ENCODE results near the gene PIK3IP1. TPM values are rescaled to one million over a fixed set of nuclear protein-coding genes. Genes with fewer than 3 reads are reported as not detected.
"Not testable (repeated sequence)": the region's sequence is repeated elsewhere in the genome, so short reads cannot be mapped to it uniquely, and the experiment has no call there.

The PIK3IP1 gene
- total RNA-seq, 1 donor from 2014 or later = 20.3 TPM

DNA sequence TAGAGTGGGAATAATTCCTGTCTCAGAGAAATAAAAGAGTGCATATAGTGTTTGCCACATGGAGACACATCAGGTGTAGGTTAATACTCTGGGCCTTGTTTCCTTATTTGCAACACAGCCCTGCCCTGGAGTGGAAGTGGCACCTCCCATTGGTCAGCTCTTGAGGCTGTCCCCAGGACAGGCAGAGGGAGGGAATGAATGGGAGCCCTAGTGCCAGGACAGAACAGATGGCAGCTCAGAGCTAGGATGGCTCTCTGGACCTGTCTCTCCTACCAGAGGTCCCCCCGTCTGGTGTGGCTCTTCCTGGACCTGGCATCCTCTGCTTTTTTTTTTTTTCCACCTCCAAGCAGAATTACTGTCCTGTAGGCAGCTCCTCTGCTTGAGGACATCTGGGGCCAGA lies 44.6 kb downstream of the PIK3IP1 start:
- Mint-ChIP-seq H3K36me3 (ENCODE audit: low read depth) (peaks cover 5% of the 10 kb centered on the region), H3K4me3 (no peak overlapping the region), H3K27me3 (no peaks in the 10 kb centered on the region), H3K4me1 (peaks cover 6% of the 10 kb centered on the region), H3K9me3 (no peaks in the 10 kb centered on the region), H3K27ac (no peak overlapping the region)
- intact Hi-C loops (cut with micrococcal nuclease) = no loop called here
- ChIA-PET POLR2A (interaction anchor here (0.6 to 1.6 kb wide), 2 partner anchors 43 to 70 kb away, joined by 4 to 6 read pairs; no protein-coding TSS in a partner anchor), CTCF (interaction anchor here (0.6 kb wide), 1 partner anchor 18 kb away, joined by 3 read pairs; no protein-coding TSS in a partner anchor)
- DNase-seq = no peak
- TF ChIP-seq, protein P1, sequence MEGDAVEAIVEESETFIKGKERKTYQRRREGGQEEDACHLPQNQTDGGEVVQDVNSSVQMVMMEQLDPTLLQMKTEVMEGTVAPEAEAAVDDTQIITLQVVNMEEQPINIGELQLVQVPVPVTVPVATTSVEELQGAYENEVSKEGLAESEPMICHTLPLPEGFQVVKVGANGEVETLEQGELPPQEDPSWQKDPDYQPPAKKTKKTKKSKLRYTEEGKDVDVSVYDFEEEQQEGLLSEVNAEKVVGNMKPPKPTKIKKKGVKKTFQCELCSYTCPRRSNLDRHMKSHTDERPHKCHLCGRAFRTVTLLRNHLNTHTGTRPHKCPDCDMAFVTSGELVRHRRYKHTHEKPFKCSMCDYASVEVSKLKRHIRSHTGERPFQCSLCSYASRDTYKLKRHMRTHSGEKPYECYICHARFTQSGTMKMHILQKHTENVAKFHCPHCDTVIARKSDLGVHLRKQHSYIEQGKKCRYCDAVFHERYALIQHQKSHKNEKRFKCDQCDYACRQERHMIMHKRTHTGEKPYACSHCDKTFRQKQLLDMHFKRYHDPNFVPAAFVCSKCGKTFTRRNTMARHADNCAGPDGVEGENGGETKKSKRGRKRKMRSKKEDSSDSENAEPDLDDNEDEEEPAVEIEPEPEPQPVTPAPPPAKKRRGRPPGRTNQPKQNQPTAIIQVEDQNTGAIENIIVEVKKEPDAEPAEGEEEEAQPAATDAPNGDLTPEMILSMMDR (IDR thresholded peaks at IDR 0.05) = no peak
- ATAC-seq (ENCODE audit: low read depth) = no peak

DNA sequence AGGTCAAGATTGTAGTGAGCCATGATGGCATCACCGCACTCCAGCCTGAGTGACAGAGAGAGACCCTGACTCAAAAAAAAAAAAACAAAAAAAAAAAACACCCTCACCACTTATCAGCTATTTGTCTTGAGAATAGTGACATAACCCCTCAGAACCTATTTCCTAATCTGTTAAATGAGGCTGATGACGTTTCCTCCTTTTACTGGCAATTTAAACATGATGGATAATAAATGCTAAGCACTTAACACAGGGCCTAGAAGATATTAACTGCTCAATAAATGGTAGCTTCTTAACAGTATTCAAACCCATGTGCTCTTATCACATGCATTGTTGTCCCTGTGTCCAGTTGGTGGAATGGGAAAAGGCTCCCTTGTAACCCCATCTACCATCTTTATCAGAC lies 45.6 kb downstream of the PIK3IP1 start:
- no peaks in the 10 kb centered on the region for H3K27me3 Mint-ChIP-seq
- H3K9me3 Mint-ChIP-seq = no peaks in the 10 kb centered on the region
- no peak overlapping the region for H3K4me3 Mint-ChIP-seq
- TF ChIP-seq, protein P1 (IDR thresholded peaks at IDR 0.05) = no peak
- ATAC-seq (ENCODE audit: low read depth) (no peak), DNase-seq (no peak)
- H3K27ac Mint-ChIP-seq = no peak overlapping the region
- POLR2A ChIA-PET = interaction anchor here (0.7 kb wide), 1 partner anchor 617 kb away, joined by 4 read pairs; no protein-coding TSS in a partner anchor
- peaks cover 11% of the 10 kb centered on the region for H3K36me3 Mint-ChIP-seq (ENCODE audit: low read depth)
- peaks cover 6% of the 10 kb centered on the region for H3K4me1 Mint-ChIP-seq
- CTCF ChIA-PET = no interaction called here
- intact Hi-C loops (cut with micrococcal nuclease) = no loop called here

DNA sequence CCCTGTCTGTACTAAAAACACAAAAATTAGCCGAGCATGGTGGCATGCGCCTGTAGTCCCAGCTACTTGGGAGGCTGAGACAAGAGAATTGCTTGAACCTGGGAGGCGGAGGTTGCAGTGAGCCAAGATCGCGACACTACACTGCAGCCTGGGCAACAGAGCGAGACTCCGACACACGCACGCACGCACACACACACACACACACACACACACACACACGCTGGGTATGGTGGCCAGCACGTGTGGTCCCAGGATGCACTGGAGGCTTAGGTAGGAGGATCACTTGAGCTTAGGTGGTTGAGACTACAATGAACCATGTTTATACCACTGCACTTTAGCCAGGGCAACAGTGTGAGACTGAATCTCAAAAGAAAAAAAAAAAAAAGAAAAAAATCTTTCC lies 46.3 kb downstream of the PIK3IP1 start:
- DNase-seq; ATAC-seq (ENCODE audit: low read depth); H3K4me3 Mint-ChIP-seq; H3K27ac Mint-ChIP-seq; CTCF ChIA-PET; intact Hi-C loops (cut with micrococcal nuclease); H3K9me3 Mint-ChIP-seq; H3K27me3 Mint-ChIP-seq; H3K4me1 Mint-ChIP-seq: not testable (repeated sequence)
- POLR2A ChIA-PET = interaction anchor here (0.7 kb wide), 1 partner anchor 616 kb away, joined by 4 read pairs; no protein-coding TSS in a partner anchor
- H3K36me3 Mint-ChIP-seq (ENCODE audit: low read depth) = peaks cover 11% of the 10 kb centered on the region

DNA sequence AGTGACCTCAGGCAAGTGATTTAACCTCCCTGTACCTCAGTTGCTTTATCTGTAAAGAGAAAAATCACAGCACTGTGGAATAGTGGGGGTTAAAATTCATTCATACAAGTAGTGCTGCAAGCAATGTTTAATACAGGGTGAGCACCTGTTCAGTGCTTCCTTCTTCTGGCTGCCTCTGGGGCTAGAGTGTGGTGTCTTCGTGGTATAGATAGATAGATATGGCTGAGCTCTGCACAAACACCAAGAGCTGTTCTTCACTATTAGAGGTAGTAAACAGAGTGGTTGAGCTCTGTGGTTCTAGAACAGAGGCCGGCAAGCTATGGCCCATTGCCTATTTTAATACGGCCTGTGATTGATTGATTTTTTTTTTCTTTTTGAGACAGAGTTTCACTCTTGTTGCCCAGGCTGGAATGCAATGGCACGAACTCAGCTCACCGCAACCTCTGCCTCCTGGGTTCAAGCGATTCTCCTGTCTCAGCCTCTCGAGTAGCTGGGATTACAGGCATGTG lies 47.3 kb downstream of the PIK3IP1 start:
- Mint-ChIP-seq H3K27ac (no peak overlapping the region), H3K4me3 (no peak overlapping the region), H3K27me3 (no peaks in the 10 kb centered on the region), H3K9me3 (no peaks in the 10 kb centered on the region), H3K4me1 (peaks cover 6% of the 10 kb centered on the region), H3K36me3 (ENCODE audit: low read depth) (peaks cover 13% of the 10 kb centered on the region)
- TF ChIP-seq, protein P1 (IDR thresholded peaks at IDR 0.05) = no peak
- ChIA-PET CTCF (no interaction called here), POLR2A (no interaction called here)
- ATAC-seq (ENCODE audit: low read depth) (no peak), DNase-seq (no peak)
- intact Hi-C loops (cut with micrococcal nuclease) = no loop called here

DNA sequence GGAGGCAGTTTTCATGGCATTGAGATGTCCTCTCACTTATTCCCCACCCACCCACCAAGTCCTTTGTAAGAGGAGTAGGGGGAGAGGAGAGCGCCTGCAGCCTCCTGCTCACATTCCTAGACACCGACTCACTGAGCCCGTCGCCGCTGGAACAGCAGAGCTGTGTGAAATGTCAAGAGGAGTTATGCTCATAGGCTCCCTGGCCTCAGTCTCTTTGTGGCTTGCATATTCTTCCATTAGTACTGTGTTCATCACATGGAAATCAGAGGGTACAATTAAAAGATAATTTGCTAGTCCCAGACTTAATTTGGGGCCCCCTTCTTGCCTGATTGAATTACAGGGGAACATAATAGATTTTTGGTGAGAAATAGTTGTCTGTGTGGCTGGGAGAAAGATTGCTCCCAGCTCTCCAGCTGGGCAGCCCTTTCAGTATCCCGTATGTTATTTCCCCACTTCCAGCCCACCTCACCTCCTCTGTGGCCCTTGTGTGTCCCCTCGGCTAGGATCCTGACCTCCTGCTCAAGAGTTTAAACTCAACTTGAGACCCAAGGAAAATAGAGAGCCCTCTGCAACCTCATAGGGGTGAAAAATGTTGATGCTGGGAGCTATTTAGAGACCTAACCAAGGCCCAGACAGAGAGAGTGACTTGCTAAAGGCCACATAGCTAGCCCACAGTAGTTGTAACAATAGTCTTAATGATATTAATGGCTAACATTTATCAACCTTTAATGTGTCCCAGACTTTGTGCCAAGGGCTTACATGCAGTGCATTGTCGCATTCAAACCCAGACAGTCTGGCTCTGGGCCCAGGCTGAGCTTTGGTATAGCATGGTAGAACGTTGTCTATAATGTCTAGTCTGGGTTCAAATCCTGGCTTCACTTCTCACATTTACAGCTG lies 48.0 kb downstream of the PIK3IP1 start:
- ChIA-PET CTCF (no interaction called here), POLR2A (no interaction called here)
- intact Hi-C loops (cut with micrococcal nuclease) = no loop called here
- H3K4me3 Mint-ChIP-seq = no peak overlapping the region
- ATAC-seq (ENCODE audit: low read depth) = no peak
- no peak for DNase-seq
- TF ChIP-seq, protein P1 (IDR thresholded peaks at IDR 0.05) = no peak
- H3K36me3 Mint-ChIP-seq (ENCODE audit: low read depth) = peaks cover 13% of the 10 kb centered on the region
- H3K27me3 Mint-ChIP-seq = no peaks in the 10 kb centered on the region
- H3K27ac Mint-ChIP-seq = no peak overlapping the region
- H3K9me3 Mint-ChIP-seq = no peaks in the 10 kb centered on the region
- H3K4me1 Mint-ChIP-seq = peaks cover 6% of the 10 kb centered on the region

Data from activated B cell treated with CpG ODN at 0.5 μM for 24 hours (primary cell).